Measurements from ENCODE around the gene PCID2. TPM values are rescaled to one million over a fixed set of nuclear protein-coding genes. Genes with fewer than 3 reads are reported as not detected.
"Not testable (repeated sequence)": the region's sequence is repeated elsewhere in the genome, so short reads cannot be mapped to it uniquely, and the experiment has no call there.

Gene PCID2
- 70.4 TPM for total RNA-seq
- 39.9 TPM for polyA plus RNA-seq

DNA sequence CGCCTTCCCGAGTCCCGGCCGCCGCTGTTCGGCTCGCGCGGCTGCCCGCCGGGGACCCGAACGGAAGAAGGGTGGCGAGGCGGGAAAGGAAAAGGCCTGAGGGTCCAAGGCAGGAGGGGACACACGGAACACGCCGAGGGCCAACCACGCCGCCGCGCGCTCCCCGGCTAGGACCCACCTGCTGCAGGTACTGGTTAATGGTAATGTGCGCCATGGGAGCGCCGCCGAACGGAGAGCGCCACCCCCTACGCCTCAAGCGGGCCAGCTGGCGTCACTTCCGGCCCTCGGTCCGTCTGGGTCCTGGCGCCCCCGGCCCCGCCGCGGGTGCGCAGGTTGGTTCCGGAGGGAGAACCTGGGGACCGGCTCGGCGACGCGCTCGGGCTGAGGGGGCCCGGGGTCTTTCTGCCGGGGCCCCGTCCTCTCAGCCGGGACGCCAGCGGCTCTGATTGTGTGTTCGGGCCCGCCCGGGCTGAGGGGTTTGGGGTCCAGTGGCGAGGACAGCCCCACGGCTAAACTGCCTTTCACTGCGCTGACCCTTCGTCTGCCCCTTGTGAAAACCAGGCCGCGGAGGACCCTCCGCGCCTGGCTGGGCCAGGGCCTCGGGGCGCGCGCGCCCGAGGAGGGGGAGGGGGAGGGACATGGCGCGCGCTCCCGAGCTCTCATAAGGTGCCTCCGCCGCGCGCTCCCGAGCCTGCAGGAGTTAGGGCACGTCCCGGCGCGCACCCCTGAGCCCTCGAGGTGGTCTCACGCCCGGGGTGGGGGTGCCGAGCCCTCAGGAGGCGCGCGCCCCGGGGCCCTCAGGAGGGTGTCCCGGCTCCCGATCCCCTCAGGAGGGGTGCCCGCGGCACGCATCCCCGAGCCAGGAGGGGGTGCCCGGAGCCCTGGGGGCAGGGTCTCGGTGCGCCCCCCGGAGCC, at the start of gene PCID2:
Gene PCID2, minus strand, starts transcription at position 249 of the 915 bp plus-strand sequence. Its CDS starts 35 bp downstream, at position 214.
- peak within 1 kb of the TSS; percentile 97 for H3K4me3 ChIP-seq (ENCODE audit: low read depth, low read length)
- WGBS = under 1% methylated on average over 97 of the region's 103 CpGs
- H3K27ac ChIP-seq (ENCODE audit: low read depth) = peak within 1 kb of the TSS; percentile 97
- no peaks in the 10 kb centered on the region for H3K4me1 ChIP-seq (ENCODE audit: insufficient read depth)
- no peaks in the 10 kb centered on the region for H3K36me3 ChIP-seq (ENCODE audit: insufficient read depth)
- peak; percentile 84 for DNase-seq (ENCODE audit: extremely low spot score)

DNA sequence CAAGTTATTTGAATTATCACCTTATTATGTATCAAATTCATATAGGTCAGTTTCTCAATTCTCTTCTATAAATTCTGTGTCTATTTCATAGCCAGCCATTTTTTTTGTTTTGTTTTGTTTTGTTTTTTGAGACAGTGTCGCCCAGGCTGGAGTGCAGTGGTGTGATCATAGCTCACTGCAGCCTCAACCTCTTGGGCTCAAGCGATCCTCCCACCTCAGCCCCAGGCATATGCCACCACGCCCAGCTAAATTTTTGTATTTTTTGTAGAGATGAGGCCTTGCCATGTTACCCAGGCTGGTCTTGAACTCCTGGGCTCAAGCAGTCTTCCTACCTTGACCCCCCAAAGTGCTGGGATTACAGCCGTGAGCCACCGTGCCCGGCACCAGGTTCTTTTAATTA, 49.4 kb upstream of the PCID2 start:
- DNase-seq (ENCODE audit: extremely low spot score); H3K4me1 ChIP-seq (ENCODE audit: insufficient read depth); H3K4me3 ChIP-seq (ENCODE audit: low read depth, low read length); H3K36me3 ChIP-seq (ENCODE audit: insufficient read depth); H3K27ac ChIP-seq (ENCODE audit: low read depth): not testable (repeated sequence)
- 97% methylated on average over 6 of the region's 6 CpGs for WGBS

DNA sequence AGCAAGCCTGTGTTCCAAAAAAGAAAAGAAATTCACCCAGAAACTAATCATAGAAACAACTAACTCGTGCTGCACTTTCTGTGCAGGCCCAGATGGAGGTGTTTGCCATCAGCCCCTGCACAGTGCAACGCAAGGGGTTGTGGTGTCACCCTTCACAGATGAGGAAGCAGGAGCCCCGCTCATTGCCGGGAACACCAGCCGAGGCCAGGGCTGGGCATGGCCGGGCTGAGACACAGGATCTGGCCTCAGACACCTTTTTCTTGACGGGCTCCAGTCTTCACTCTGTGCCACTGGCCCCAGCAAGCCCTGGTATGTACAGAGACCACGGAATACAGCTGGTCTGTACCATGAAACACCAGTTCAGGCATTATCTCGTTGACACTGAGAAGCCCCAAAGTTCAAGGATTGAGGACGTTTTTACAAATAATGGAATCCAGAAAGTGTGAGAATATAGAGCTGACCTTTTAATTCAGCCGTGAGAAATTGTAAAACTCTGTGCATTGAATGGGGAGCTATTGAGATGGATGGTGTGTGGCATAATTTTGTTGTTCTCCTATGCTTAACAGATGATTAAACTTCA, 44.1 kb upstream of the PCID2 start:
- no peak overlapping the region for H3K27ac ChIP-seq (ENCODE audit: low read depth)
- no peaks in the 10 kb centered on the region for H3K4me1 ChIP-seq (ENCODE audit: insufficient read depth)
- peaks cover 5% of the 10 kb centered on the region for H3K36me3 ChIP-seq (ENCODE audit: insufficient read depth)
- H3K4me3 ChIP-seq (ENCODE audit: low read depth, low read length) = no peak overlapping the region
- no peak for DNase-seq (ENCODE audit: extremely low spot score)
- WGBS = 86% methylated on average over 11 of the region's 11 CpGs

DNA sequence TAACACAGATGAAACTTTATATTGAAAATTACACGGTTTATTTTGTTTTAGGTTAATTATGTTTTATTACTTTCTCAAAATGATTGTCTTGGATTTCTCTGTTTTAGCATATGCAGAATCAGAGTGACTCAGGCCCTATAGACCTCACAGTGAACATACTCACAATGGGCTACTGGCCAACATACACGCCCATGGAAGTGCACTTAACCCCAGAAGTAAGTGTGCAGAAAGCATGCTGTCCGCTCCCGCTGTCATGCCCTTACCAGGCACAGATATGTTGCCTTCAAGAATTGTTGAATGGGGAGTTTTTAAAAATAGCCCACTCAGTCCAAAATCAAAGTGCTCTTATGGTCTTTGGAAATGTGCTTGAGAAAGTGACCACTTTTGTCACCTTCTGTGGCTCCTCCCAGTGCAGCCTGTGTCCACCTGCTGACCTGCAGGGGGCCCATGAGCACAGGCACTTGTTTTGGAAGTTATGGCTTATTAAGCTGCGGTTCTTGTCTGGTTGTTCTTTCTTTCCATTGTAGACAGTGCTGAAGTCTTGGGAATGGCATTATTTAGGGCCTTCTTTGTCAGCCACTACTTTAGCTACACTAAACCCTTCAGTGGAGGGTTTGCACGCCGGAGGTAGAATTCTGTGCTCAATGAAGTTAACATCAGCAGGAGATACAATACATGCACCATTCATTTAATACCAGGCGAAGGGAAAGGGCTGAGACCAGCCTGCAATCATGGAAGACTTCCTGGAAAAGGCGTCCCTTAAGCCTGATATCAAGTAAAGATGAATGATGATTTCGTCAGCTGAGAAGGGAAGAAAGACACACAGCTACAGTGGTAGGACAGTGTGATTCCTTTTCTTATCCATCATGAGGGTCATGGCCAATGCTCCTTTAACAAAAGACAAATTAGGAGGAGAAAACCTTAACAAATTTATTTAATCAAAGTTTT, 37.7 kb upstream of the PCID2 start:
- H3K36me3 ChIP-seq (ENCODE audit: insufficient read depth) = peaks cover 8% of the 10 kb centered on the region
- DNase-seq (ENCODE audit: extremely low spot score) = no peak
- H3K4me3 ChIP-seq (ENCODE audit: low read depth, low read length) = no peak overlapping the region
- no peak overlapping the region for H3K27ac ChIP-seq (ENCODE audit: low read depth)
- H3K4me1 ChIP-seq (ENCODE audit: insufficient read depth) = no peaks in the 10 kb centered on the region
- 80% methylated on average over 10 of the region's 10 CpGs for WGBS

DNA sequence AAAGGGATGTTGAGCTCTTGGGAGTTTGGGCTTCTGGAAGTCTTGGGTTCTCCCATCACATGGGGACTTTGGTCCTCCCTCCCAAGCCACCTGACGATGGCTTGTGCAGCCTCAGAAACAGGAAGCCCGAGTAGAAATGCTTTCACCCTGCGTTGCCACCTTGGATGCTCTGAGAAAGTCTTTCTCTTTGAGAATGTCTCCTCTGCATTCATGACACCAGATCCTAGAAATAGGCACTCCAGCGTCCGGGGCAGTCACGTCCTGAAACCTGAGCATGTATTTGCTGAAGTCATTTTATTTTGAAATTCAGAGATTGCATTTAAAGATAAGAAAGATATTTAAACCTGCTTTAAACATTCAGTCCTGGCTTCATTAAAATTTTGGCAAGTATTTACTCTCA, 35.4 kb upstream of the PCID2 start:
- H3K4me1 ChIP-seq (ENCODE audit: insufficient read depth) = no peaks in the 10 kb centered on the region
- no peak overlapping the region for H3K4me3 ChIP-seq (ENCODE audit: low read depth, low read length)
- H3K36me3 ChIP-seq (ENCODE audit: insufficient read depth) = peaks cover 3% of the 10 kb centered on the region
- 77% methylated on average over 6 of the region's 6 CpGs for WGBS
- DNase-seq (ENCODE audit: extremely low spot score) = no peak
- no peak overlapping the region for H3K27ac ChIP-seq (ENCODE audit: low read depth)

DNA sequence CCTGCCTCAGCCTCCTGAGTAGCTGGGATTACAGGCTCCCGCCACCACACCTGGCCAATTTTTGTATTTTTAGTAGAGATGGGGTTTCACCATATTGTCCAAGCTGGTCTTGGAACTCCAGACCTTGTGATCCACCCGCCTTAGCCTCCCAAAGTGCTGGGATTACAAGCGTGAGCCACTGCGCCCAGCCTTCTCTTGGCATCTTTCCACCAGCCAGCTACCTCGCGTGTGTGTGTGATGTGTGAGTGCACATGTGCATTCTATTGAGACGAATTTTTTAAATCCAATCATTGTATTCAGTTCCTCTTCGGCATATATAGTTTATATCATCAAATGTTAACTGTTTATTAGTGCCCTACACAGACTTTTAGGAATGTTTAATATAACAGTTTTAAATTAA, 33.2 kb upstream of the PCID2 start:
- not testable (repeated sequence) for DNase-seq (ENCODE audit: extremely low spot score); H3K27ac ChIP-seq (ENCODE audit: low read depth); H3K4me3 ChIP-seq (ENCODE audit: low read depth, low read length); H3K4me1 ChIP-seq (ENCODE audit: insufficient read depth); H3K36me3 ChIP-seq (ENCODE audit: insufficient read depth)
- WGBS = 82% methylated on average over 8 of the region's 8 CpGs

DNA sequence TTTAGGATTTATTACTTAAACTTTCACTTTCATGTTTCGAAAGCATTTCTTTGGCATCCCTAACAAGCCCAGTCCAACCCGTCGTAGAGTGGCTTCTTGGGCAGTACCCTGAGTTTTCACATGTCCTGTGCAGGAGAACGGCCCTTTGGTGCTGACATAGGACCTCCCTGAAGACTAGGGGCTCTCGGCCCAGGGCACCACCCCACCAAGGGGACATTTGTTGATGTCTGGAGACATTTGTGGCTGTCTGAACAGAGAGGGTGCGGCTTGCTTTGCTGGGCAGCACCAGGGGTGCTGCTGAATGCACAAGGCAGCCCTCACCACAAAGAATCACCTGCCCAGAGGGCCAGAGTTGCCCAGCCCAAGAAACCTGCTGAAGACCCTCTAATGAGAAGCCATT, 31.5 kb upstream of the PCID2 start:
- Histone ChIP-seq H3K36me3 (ENCODE audit: insufficient read depth) (peaks cover 2% of the 10 kb centered on the region), H3K4me1 (ENCODE audit: insufficient read depth) (no peaks in the 10 kb centered on the region), H3K4me3 (ENCODE audit: low read depth, low read length) (no peak overlapping the region), H3K27ac (ENCODE audit: low read depth) (no peak overlapping the region)
- WGBS = 88% methylated on average over 6 of the region's 6 CpGs
- no peak for DNase-seq (ENCODE audit: extremely low spot score)

DNA sequence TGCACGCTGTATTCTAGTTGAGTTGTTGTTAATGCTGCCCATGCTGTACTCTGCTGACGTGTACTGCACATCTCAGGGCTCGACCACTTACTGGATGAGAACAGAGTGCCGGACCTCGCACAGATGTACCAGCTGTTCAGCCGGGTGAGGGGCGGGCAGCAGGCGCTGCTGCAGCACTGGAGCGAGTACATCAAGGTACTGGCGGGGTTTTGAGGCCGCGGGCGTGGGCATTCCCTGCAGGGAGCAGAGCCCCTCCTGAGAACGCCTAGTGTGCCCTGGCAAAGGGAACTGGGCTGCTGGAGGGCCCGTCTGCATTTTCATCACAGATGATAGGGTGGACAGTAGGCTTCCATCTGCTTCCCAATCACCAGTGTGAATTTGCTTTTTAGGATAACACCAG, 30.9 kb upstream of the PCID2 start:
- no peak for DNase-seq (ENCODE audit: extremely low spot score)
- WGBS = 90% methylated on average over 15 of the region's 15 CpGs
- H3K27ac ChIP-seq (ENCODE audit: low read depth) = no peak overlapping the region
- H3K4me3 ChIP-seq (ENCODE audit: low read depth, low read length) = no peak overlapping the region
- H3K4me1 ChIP-seq (ENCODE audit: insufficient read depth) = no peaks in the 10 kb centered on the region
- H3K36me3 ChIP-seq (ENCODE audit: insufficient read depth) = no peaks in the 10 kb centered on the region

DNA sequence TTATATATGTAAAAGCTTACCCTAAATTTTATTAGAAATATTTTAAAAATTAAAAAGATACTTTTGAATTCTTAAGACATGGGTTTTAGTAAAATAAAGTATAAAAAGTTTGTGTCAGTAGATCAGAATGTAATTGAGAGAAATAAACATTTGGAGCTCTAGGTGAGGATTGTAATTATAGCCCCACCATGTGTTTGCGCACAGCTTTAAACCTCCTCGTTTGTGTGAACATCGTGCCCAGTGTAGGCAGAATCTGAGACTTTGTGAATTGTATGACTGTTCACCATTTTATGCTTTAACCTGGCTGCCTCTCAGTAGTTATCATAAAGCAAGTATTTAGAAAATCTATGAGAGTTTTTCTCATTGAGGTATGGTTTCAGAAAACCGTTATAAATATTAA, 30.1 kb upstream of the PCID2 start:
- Histone ChIP-seq H3K36me3 (ENCODE audit: insufficient read depth) (no peaks in the 10 kb centered on the region), H3K4me3 (ENCODE audit: low read depth, low read length) (no peak overlapping the region), H3K4me1 (ENCODE audit: insufficient read depth) (no peaks in the 10 kb centered on the region), H3K27ac (ENCODE audit: low read depth) (no peak overlapping the region)
- WGBS = 79% methylated on average over 4 of the region's 4 CpGs
- no peak for DNase-seq (ENCODE audit: extremely low spot score)

DNA sequence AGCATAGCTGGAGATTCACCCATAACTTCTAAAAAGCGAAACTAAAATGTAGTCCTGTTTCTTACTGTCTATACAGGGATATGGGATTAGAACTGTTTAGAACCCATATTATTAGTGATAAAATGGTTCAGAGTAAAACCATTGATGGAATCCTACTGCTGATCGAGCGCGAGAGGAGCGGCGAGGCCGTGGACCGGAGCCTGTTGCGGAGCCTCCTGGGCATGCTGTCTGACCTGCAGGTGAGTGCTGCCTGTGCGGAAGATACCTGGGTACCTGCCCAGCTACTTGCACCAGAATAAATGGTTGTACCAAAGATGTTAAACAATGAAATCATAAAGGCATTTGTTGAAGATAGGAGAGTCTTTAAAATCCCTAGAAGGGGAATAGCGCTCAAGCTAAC, 24.6 kb upstream of the PCID2 start:
- H3K4me3 ChIP-seq (ENCODE audit: low read depth, low read length) = no peak overlapping the region
- no peaks in the 10 kb centered on the region for H3K4me1 ChIP-seq (ENCODE audit: insufficient read depth)
- DNase-seq (ENCODE audit: extremely low spot score) = no peak
- WGBS = 97% methylated on average over 11 of the region's 11 CpGs
- no peaks in the 10 kb centered on the region for H3K36me3 ChIP-seq (ENCODE audit: insufficient read depth)
- H3K27ac ChIP-seq (ENCODE audit: low read depth) = no peak overlapping the region

DNA sequence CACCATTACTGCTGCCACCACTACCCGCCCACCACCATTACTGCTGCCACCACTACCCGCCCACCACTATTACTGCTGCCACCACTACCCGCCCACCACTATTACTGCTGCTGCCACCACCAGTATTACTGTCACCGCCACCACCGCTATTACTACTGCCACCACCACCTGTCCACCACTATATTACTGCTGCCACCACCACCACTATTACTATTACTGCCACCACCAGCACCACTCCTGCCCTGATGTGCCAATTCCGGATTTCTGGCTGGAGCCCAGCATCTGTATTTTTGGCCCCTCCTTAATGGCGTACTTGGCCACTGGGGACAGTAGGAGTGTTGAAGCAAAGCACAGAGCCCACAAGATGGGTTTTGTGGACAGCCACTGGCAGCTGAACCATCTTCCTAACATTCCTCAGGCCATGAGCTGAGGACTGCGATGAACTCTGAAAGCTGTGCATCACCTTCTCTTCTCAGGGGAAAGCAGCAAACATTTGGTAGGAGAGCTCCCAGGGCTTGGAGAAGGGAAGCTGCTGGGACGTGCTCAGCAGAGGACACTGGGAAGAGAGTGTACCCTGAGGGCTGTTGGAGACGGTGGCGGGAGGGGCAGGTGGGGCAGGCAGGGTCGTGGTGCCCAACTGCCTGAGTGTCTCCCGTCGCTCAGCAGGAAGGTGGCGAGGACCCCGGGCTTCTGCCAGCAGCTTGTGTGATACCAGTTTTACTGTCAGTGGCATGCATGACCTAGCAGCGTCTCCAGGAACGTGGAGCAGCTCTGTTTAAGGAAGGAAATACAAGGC, 23.9 kb upstream of the PCID2 start:
- Histone ChIP-seq H3K4me3 (ENCODE audit: low read depth, low read length) (no peak overlapping the region), H3K27ac (ENCODE audit: low read depth) (no peak overlapping the region), H3K36me3 (ENCODE audit: insufficient read depth) (no peaks in the 10 kb centered on the region), H3K4me1 (ENCODE audit: insufficient read depth) (no peaks in the 10 kb centered on the region)
- DNase-seq (ENCODE audit: extremely low spot score) = no peak
- 85% methylated on average over 17 of the region's 18 CpGs for WGBS

DNA sequence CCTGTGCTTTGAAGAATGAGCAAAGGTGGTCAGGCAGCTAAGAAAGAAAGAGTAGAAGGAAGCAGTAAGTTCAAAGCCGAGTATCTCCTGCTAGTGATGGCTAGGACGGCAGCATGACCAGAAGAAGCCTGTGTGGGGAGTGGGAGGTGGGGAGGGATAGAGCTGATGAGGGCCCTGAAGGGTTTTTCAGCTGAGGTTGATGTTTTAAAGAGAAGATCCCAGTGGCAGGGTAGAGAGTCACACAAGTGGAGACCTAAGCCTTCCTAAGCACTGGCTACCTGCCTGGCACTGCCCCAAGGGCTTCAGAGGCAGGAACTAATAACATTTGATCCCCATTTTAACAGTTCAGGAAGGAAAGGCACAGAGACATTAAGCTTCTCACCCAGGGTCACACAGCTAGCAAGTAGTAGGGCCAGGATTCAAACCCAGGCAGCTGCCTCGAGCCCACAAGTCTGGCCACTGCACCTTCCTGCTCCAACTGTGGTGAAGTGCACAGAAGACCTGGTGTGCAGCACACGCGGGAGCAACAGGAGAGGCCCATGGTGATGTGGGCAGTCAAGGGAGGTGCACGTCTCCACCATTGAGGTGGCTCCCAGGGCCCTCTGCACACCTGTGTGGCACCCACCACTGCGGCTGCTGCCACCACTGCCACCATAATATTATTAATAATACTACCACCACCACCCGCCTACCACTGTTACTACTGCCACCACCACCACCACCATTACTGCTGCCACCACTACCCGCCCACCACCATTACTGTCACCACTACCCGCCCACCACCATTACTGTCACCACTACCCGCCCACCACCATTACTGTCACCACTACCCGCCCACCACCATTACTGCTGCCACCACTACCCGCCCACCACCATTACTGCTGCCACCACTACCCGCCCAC, 23.1 kb upstream of the PCID2 start:
- Histone ChIP-seq H3K4me3 (ENCODE audit: low read depth, low read length) (no peak overlapping the region), H3K36me3 (ENCODE audit: insufficient read depth) (no peaks in the 10 kb centered on the region), H3K4me1 (ENCODE audit: insufficient read depth) (no peaks in the 10 kb centered on the region), H3K27ac (ENCODE audit: low read depth) (no peak overlapping the region)
- WGBS = 83% methylated on average over 13 of the region's 14 CpGs
- no peak for DNase-seq (ENCODE audit: extremely low spot score)

Measured in urinary bladder (tissue), 4 donors.